ENCODE results near the gene SYNGR3.

Gene SYNGR3

DNA sequence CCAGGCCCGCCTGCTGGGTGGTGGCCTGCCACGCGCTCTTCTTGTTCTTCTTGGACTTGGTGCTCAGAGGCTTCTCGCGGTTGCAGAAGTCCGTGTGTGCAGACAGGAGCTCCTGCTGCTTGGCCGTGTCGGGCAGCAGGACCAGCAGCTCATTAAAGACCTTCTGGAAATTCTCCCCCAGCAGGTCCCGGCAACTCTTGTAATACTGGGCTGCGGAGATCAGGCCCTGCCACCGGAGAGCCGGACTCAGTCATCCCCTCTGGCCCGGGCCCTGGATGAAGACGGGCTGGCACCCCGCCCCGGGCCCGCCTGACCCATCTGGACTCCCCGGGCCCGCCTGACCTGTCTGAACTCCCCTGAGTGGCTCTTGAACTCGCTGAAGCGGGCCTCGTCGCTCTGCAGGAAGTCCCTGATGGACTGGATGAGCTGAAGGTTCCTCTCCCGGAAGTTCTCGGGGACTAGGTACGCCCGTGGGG lies 8.6 kb downstream of the SYNGR3 start:
- TF ChIP-seq, protein P1, sequence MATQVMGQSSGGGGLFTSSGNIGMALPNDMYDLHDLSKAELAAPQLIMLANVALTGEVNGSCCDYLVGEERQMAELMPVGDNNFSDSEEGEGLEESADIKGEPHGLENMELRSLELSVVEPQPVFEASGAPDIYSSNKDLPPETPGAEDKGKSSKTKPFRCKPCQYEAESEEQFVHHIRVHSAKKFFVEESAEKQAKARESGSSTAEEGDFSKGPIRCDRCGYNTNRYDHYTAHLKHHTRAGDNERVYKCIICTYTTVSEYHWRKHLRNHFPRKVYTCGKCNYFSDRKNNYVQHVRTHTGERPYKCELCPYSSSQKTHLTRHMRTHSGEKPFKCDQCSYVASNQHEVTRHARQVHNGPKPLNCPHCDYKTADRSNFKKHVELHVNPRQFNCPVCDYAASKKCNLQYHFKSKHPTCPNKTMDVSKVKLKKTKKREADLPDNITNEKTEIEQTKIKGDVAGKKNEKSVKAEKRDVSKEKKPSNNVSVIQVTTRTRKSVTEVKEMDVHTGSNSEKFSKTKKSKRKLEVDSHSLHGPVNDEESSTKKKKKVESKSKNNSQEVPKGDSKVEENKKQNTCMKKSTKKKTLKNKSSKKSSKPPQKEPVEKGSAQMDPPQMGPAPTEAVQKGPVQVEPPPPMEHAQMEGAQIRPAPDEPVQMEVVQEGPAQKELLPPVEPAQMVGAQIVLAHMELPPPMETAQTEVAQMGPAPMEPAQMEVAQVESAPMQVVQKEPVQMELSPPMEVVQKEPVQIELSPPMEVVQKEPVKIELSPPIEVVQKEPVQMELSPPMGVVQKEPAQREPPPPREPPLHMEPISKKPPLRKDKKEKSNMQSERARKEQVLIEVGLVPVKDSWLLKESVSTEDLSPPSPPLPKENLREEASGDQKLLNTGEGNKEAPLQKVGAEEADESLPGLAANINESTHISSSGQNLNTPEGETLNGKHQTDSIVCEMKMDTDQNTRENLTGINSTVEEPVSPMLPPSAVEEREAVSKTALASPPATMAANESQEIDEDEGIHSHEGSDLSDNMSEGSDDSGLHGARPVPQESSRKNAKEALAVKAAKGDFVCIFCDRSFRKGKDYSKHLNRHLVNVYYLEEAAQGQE (IDR thresholded peaks at IDR 0.05; ENCODE audit: insufficient read depth in 1 of 2, low read depth in 2 of 2, low read length in 2 of 2), result no peak
- TF ChIP-seq SIN3A (IDR thresholded peaks at IDR 0.05; ENCODE audit: borderline replicate concordance, insufficient read depth, low read length) (no peak), TAF1 (IDR thresholded peaks at IDR 0.05; ENCODE audit: borderline replicate concordance, insufficient read depth, low read length) (no peak), FOXP2 (optimal IDR thresholded peaks at IDR 0.05; ENCODE audit: borderline replicate concordance, extremely low read depth, extremely low read length, insufficient read depth) (no peak), POLR2AphosphoS5 (IDR thresholded peaks at IDR 0.05; ENCODE audit: low read depth, low read length) (no peak)

DNA sequence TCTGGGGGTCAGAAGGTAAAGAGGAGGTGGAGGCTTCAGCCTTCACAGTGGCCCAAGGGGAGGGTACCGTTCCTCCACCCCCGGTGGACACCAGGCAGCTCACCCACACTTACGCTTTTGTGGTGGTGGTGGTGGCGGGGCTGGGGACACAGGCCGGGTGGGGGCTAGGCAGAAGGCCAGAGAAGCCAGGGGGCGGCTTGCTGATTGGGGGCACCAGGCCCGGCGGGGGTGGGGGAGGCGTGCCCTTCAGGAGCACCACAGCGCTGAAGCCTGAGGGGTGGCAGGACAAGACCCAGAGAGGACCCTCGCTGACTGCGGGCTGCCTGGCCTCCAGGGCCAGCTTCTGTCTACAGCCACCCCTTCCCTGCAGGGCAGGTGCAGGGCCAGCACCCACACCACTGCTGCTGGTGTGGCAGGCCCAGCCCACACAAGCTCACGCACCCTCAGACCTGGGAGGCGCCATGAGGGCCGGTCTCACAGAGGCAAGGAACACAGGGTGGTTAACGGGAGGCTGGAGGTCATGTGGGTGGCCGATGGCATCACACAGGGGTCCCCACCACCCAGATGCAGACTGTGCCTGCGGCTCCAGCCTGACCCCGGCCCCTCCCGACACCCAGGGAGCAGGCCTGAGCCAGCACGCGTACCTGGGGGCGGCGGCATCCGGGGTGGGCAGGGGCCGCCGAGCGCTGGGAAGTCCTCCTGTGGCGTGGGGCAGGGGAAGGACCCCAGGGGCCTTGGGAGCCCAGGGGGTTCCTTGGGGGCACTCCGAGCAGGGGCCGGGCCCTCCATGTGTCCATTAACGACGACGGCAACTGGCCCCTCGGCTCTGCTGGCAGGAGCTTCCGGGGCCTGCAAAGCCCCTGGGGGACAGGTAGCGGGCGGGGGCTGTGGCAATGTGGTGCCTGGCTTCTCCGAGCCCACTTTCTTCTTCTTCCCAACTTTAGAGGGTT lies 9.4 kb downstream of the SYNGR3 start:
- TF ChIP-seq FOXP2 (optimal IDR thresholded peaks at IDR 0.05; ENCODE audit: borderline replicate concordance, extremely low read depth, extremely low read length, insufficient read depth) (no peak), TAF1 (IDR thresholded peaks at IDR 0.05; ENCODE audit: borderline replicate concordance, insufficient read depth, low read length) (no peak), SIN3A (IDR thresholded peaks at IDR 0.05; ENCODE audit: borderline replicate concordance, insufficient read depth, low read length) (no peak), POLR2AphosphoS5 (IDR thresholded peaks at IDR 0.05; ENCODE audit: low read depth, low read length) (no peak)
- TF ChIP-seq, protein P1 (IDR thresholded peaks at IDR 0.05; ENCODE audit: insufficient read depth in 1 of 2, low read depth in 2 of 2, low read length in 2 of 2), result no peak

GRCh38 chr16:1999866-2000514 lies 10.2 kb downstream of the SYNGR3 start:
- no peak for TF ChIP-seq POLR2AphosphoS5 (IDR thresholded peaks at IDR 0.05; ENCODE audit: low read depth, low read length)
- TF ChIP-seq, protein P1 (IDR thresholded peaks at IDR 0.05; ENCODE audit: insufficient read depth in 1 of 2, low read depth in 2 of 2, low read length in 2 of 2), result no peak
- no peak for TF ChIP-seq FOXP2 (optimal IDR thresholded peaks at IDR 0.05; ENCODE audit: borderline replicate concordance, extremely low read depth, extremely low read length, insufficient read depth)
- TF ChIP-seq SIN3A (IDR thresholded peaks at IDR 0.05; ENCODE audit: borderline replicate concordance, insufficient read depth, low read length), result no peak
- TF ChIP-seq TAF1 (IDR thresholded peaks at IDR 0.05; ENCODE audit: borderline replicate concordance, insufficient read depth, low read length), result no peak

- TF ChIP-seq FOXP2 (optimal IDR thresholded peaks at IDR 0.05; ENCODE audit: borderline replicate concordance, extremely low read depth, extremely low read length, insufficient read depth) (no peak), POLR2AphosphoS5 (IDR thresholded peaks at IDR 0.05; ENCODE audit: low read depth, low read length) (no peak), SIN3A (IDR thresholded peaks at IDR 0.05; ENCODE audit: borderline replicate concordance, insufficient read depth, low read length) (no peak), TAF1 (IDR thresholded peaks at IDR 0.05; ENCODE audit: borderline replicate concordance, insufficient read depth, low read length) (no peak)
- TF ChIP-seq, protein P1 (IDR thresholded peaks at IDR 0.05; ENCODE audit: insufficient read depth in 1 of 2, low read depth in 2 of 2, low read length in 2 of 2), result no peak
Measured at GRCh38 chr16:2001035-2001434, 11.3 kb downstream of the SYNGR3 start.

All from PFSK-1 (cell line).